Measurements from ENCODE around the gene ZC3H14.

- TF ChIP-seq PHF21A (IDR thresholded peaks at IDR 0.05; ENCODE audit: borderline replicate concordance, low read depth) (no peak), CTCF (IDR thresholded peaks at IDR 0.05 in 2 of 3, conservative IDR thresholded peaks at IDR 0.05 in 1 of 3; ENCODE audit: insufficient read depth in 2 of 3, low read depth in 1 of 3, low read length in 3 of 3) (no peak), ZNF431 (CRISPR knock-in tag; IDR thresholded peaks at IDR 0.05) (no peak)
Observed at GRCh38 chr14:88541324-88541723, 21.5 kb upstream of the ZC3H14 start.

Measured in K562 (cell line).